Astrocyte (in vitro differentiated cells and primary cell): ENCODE results near the gene TSHZ1.

Experiments
- EZH2 ChIP-seq: IDR thresholded peaks from 2 replicates; pipeline ENCODE4 v1.6.1; 2012; ENCODE audit warnings: mild to moderate bottlenecking, low read length, inconsistent platforms; ENCODE audit not compliant: insufficient read depth
- TF ChIP-seq, protein P1 (sequence below): IDR thresholded peaks from 2 replicates; pipeline ENCODE4 v1.5.1; 2011; ENCODE audit warnings: low read depth, mild to moderate bottlenecking, inconsistent platforms, low read length, moderate library complexity; ENCODE audit not compliant: insufficient read depth

DNA sequence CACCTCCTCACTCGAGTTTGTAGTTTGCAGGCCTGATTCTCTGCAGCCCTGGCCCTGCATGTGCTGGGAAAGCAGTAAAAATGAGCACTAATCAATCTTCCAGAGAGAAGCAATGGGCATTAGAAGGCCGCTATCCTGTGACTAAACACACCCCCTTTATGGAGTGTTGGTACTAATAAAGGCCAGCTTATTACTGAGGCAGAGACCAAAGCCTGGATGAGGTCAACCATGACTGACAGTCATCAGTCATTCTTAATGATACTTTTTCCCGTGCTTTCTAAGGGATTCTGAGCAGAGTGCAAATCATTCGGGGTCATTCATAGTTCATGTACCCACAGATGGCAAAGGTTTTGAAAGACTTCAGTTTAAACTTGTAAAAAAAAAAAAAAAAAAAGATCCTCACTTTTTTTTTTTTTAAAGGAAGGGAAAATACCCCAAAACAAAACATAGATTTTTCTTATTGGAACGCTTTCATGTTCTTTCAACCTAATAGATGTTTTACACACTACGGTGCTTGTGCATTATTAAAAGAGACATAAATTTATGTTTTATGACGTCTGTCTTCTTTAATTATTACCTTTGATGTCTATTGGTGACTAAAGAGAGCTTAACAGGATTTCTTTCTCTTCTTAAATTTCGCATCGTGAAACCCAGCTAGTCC lies 13.2 kb downstream of the TSHZ1 start:
- TF ChIP-seq EZH2, result no peak
- TF ChIP-seq, protein P1, sequence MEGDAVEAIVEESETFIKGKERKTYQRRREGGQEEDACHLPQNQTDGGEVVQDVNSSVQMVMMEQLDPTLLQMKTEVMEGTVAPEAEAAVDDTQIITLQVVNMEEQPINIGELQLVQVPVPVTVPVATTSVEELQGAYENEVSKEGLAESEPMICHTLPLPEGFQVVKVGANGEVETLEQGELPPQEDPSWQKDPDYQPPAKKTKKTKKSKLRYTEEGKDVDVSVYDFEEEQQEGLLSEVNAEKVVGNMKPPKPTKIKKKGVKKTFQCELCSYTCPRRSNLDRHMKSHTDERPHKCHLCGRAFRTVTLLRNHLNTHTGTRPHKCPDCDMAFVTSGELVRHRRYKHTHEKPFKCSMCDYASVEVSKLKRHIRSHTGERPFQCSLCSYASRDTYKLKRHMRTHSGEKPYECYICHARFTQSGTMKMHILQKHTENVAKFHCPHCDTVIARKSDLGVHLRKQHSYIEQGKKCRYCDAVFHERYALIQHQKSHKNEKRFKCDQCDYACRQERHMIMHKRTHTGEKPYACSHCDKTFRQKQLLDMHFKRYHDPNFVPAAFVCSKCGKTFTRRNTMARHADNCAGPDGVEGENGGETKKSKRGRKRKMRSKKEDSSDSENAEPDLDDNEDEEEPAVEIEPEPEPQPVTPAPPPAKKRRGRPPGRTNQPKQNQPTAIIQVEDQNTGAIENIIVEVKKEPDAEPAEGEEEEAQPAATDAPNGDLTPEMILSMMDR, result no peak
